Measurements from ENCODE around the gene SEC61A2.

Gene SEC61A2

GRCh38 chr10:12194752-12195271 is 65.3 kb downstream of the SEC61A2 start:
- no peak for DNase-seq (ENCODE audit: low read depth, low spot score)
- H3K27ac ChIP-seq, result peak overlapping the region; percentile 87

GRCh38 chr10:12195281-12195602 is 65.8 kb downstream of the SEC61A2 start:
- DNase-seq (ENCODE audit: low read depth, low spot score), result no peak
- H3K27ac ChIP-seq, result peak overlapping the region; percentile 87

GRCh38 chr10:12195603-12196506 is 66.4 kb downstream of the SEC61A2 start, which contains the start of the genes CDC123 and NUDT5:
CDC123 (plus strand) TSS chr10:12196188; CDS start chr10:12196246, 58 bp downstream.
NUDT5 (minus strand) TSS chr10:12195891; CDS start chr10:12186291, 9,600 bp downstream.
- H3K27ac ChIP-seq, result peak within 1 kb of the TSS; percentile 87
- peak; percentile 60 for DNase-seq (ENCODE audit: low read depth, low spot score)

GRCh38 chr10:12196531-12197211 is 67.2 kb downstream of the SEC61A2 start:
- peak overlapping the region; percentile 87 for H3K27ac ChIP-seq
- no peak for DNase-seq (ENCODE audit: low read depth, low spot score)

- DNase-seq (ENCODE audit: low read depth, low spot score), result no peak
- no peak overlapping the region for H3K27ac ChIP-seq
Observed at GRCh38 chr10:12198156-12198555, 68.7 kb downstream of the SEC61A2 start.

DNA sequence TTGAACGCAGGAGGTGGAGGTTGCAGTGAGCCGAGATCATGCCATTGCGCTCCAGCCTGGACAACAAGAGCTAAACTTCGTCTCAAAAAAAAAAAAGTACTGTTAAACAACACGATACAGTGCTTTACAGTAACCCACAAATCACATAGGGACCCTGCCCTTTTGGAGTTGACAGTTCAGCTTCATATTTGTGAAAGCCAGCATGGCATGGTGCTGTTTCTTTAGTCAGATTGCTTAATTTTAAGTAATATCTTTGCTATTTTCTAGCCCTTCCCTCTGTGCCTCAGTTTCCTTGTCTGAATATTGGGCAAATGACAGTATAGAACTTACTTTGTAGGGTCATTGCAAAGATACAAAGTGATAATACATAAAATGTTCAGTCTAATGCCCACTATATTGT is 71.4 kb downstream of the SEC61A2 start:
- no peak for DNase-seq (ENCODE audit: low read depth, low spot score)
- H3K27ac ChIP-seq, result no peak overlapping the region

GRCh38 chr10:12201543-12201942 is 72.1 kb downstream of the SEC61A2 start:
- no peak for DNase-seq (ENCODE audit: low read depth, low spot score)
- H3K27ac ChIP-seq, result no peak overlapping the region

- H3K27ac ChIP-seq, result no peak overlapping the region
- no peak for DNase-seq (ENCODE audit: low read depth, low spot score)
Observed at GRCh38 chr10:12202226-12202625, 72.7 kb downstream of the SEC61A2 start.

GRCh38 chr10:12205082-12205481 is 75.6 kb downstream of the SEC61A2 start:
- no peak for DNase-seq (ENCODE audit: low read depth, low spot score)
- H3K27ac ChIP-seq, result no peak overlapping the region

- H3K27ac ChIP-seq, result no peak overlapping the region
- DNase-seq (ENCODE audit: low read depth, low spot score), result no peak
Observed at GRCh38 chr10:12207114-12207513, 77.6 kb downstream of the SEC61A2 start.

DNA sequence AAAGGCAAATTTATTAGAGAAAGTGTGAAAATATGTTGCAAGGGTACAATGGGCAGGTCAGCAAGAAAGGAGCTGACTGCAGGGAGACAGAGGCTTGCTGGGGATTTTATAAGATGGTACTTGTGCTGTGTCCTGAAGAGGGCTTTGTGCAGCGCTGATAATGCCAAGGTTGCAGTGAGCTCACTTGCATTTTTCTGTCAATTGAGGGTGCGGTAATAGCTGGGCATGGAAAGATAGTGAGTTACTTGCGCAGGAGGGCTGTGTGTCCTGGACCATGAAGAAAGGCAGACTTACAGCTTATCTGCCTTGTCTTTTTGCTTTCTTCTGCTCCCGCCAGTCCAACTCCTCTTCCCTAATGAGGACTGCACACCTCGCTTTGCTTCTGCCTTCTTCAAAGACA is 79.0 kb downstream of the SEC61A2 start:
- no peak for DNase-seq (ENCODE audit: low read depth, low spot score)
- no peak overlapping the region for H3K27ac ChIP-seq

- H3K27ac ChIP-seq, result no peak overlapping the region
- no peak for DNase-seq (ENCODE audit: low read depth, low spot score)
Observed at GRCh38 chr10:12212454-12212853, 83.0 kb downstream of the SEC61A2 start.

DNA sequence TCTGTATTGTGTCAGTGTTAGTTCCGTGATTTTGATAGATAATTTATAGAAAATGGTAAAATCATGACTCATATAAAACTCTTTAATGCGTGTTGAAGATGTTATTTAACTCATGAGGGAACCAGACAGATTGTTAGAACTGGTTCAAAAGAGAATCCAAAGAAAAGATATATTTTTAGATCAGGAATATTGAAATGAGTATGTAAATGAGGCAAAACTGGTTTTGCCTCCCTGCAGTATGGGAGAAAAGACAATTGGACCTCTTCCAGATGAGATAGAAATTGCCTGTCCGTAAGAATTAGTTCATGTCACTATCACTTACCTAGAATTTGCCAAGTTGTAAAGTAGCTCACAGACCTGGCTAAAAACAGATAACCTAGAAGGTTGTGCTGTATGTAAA is 84.1 kb downstream of the SEC61A2 start:
- DNase-seq (ENCODE audit: low read depth, low spot score), result no peak
- no peak overlapping the region for H3K27ac ChIP-seq

DNA sequence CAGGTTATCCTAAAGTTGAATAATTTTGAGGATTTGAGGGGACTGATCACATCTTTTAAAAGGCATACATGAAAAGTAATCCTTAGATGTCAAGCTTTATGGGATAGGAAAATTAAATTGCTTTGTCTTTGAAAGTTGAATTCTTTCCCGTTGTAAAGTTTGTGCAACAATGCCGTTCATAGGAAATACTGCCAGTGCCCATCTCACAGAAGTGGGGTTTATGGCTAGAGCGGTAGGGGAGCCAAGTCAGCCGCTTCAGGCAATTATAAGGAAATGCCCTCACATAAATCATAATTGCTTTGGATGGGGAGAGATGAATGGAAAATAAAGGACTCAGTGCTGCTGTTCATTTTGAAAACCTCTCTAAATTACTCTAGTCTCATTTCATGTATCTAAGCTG is 84.6 kb downstream of the SEC61A2 start:
- no peak overlapping the region for H3K27ac ChIP-seq
- DNase-seq (ENCODE audit: low read depth, low spot score), result no peak

GRCh38 chr10:12214763-12215218 is 85.3 kb downstream of the SEC61A2 start:
- H3K27ac ChIP-seq, result no peak overlapping the region
- DNase-seq (ENCODE audit: low read depth, low spot score), result no peak

Data from epithelial cell of prostate (primary cell).